Measurements from ENCODE around the gene DYSF. TPM values are rescaled to one million over a fixed set of nuclear protein-coding genes. Genes with fewer than 3 reads are reported as not detected.

DYSF gene
- total RNA-seq, 1 experiment from 2014 or later = not detected

- no peak for DNase-seq (ENCODE audit: low read depth)
- in situ Hi-C loops (cut with HindIII; ENCODE audit: low pct_unique_long_range_greater_than_20kb, low sequenced_read_pairs) = no loop called here
Measured at GRCh38 chr2:71571945-71572344, 118.6 kb downstream of the DYSF start.

GRCh38 chr2:71575966-71576365, 122.6 kb downstream of the DYSF start:
- DNase-seq (ENCODE audit: low read depth) = no peak
- in situ Hi-C loops (cut with HindIII; ENCODE audit: low pct_unique_long_range_greater_than_20kb, low sequenced_read_pairs) = no loop called here

- in situ Hi-C loops (cut with HindIII; ENCODE audit: low pct_unique_long_range_greater_than_20kb, low sequenced_read_pairs) = no loop called here
- no peak for DNase-seq (ENCODE audit: low read depth)
Measured at GRCh38 chr2:71576541-71576940, 123.2 kb downstream of the DYSF start.

DNA sequence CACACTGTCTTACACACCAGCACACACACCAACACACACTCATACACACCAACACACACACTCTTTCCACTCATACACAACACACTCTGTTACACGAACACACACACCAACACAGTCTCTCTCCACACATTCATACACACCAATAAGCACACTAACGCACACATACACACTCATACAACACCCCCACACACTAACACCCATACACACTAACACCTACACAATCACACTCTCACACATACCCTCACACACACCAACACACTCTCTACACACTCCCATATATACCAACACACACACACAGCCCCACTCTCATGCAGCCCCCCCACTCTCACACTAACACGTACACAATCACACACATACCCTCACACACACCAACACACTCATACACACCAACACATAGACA, 123.8 kb downstream of the DYSF start:
- in situ Hi-C loops (cut with HindIII; ENCODE audit: low pct_unique_long_range_greater_than_20kb, low sequenced_read_pairs) = no loop called here
- no peak for DNase-seq (ENCODE audit: low read depth)

- no peak for DNase-seq (ENCODE audit: low read depth)
- in situ Hi-C loops (cut with HindIII; ENCODE audit: low pct_unique_long_range_greater_than_20kb, low sequenced_read_pairs) = no loop called here
Measured at GRCh38 chr2:71578767-71579342, 125.5 kb downstream of the DYSF start.

DNA sequence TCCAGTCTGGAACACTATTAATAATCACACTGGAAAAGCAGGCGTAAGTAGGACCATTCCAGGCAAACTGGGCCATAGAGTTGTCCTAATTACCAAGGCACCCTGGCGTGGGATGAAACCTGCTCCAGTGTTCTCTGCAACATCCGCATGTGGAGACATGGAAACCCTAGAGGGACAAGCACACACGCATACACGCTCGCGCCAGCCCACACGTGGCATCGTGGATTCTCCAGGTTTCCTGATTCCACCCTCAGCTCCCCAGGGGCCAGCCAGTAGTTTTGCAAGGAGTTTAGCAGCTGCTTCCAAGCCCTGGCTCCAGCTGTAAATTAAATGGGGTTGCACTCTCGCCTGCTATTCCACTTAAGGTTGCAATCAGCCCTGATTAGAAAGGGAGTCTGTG, 127.7 kb downstream of the DYSF start:
- no peak for DNase-seq (ENCODE audit: low read depth)
- in situ Hi-C loops (cut with HindIII; ENCODE audit: low pct_unique_long_range_greater_than_20kb, low sequenced_read_pairs) = no loop called here

DNA sequence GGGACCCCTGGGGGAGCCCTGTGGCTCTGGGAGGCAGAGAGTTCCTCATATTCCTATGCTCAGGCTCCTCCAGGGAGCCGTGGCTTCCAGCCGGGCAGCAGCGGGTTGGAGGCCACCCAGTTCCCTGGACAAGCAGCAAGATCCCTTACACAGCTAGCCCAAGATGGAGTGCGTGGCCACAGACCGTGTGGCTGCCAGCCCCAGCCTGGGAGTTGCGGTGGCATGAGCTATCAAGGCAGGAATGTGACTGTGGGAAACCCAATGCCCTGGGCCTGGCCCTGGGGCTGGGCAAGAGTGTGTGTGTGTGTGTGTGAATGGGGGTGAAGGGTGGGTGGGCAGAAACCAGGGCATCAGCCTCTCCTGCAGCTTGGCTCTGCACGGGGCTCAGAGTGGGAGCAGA, 130.5 kb downstream of the DYSF start:
- in situ Hi-C loops (cut with HindIII; ENCODE audit: low pct_unique_long_range_greater_than_20kb, low sequenced_read_pairs) = no loop called here
- no peak for DNase-seq (ENCODE audit: low read depth)

DNA sequence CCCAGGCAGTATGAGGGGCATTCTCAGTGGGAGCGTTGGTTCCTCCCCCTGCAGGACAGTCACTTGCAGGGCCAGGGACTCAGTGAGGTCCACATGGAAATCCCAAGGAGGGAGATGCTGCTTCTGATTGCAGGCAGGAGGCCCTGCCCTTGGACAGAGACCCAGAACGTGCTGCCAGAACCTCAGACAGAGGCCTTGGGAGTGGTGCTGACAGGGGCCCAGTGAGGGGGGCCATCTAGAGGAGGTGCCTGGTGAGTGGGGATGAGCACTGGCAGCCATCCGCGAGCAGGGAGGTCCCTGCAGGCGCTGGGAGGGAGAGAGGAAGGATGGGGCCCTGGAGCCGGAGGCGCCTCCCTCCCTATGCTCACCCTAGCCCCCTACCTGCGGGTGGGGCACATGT, 133.1 kb downstream of the DYSF start:
- in situ Hi-C loops (cut with HindIII; ENCODE audit: low pct_unique_long_range_greater_than_20kb, low sequenced_read_pairs) = no loop called here
- DNase-seq (ENCODE audit: low read depth) = no peak

GRCh38 chr2:71587509-71588073, 134.2 kb downstream of the DYSF start:
- in situ Hi-C loops (cut with HindIII; ENCODE audit: low pct_unique_long_range_greater_than_20kb, low sequenced_read_pairs) = no loop called here
- DNase-seq (ENCODE audit: low read depth) = no peak

DNA sequence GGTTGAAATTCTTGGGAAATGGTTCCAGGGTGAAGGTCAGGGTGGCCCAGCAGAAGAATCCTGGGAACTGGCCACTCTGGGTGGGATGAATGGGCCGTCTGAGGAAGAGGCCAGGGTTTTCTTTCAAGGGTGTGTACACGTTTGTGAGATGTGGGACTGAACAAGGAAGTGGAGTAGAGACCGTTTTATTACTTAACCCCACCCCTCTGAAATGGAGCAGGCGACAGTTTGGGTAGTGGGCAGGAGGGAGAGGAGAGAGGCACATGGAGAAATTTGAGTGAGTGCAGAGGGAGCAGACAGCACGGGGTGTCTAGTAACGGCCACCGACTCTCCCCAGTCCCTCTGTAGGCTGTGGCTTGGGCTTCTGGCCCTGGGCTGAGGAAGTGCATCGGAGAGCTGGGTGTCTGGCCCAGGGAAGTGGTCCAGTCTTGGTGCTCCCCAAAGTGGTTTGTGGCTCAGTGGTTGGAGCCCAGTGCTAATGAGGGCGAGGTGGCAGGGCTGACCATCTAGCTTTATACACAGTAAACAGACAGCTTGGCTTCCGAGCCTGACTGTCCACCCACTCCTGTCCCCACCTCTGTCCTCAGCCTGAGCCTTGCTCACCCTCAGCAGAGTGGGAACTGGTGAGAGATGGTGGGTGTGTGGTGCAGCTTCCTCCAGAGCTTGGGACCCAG, 135.3 kb downstream of the DYSF start:
- DNase-seq (ENCODE audit: low read depth) = no peak
- in situ Hi-C loops (cut with HindIII; ENCODE audit: low pct_unique_long_range_greater_than_20kb, low sequenced_read_pairs) = no loop called here

- in situ Hi-C loops (cut with HindIII; ENCODE audit: low pct_unique_long_range_greater_than_20kb, low sequenced_read_pairs) = no loop called here
- DNase-seq (ENCODE audit: low read depth) = no peak
Measured at GRCh38 chr2:71589763-71590162, 136.4 kb downstream of the DYSF start.

DNA sequence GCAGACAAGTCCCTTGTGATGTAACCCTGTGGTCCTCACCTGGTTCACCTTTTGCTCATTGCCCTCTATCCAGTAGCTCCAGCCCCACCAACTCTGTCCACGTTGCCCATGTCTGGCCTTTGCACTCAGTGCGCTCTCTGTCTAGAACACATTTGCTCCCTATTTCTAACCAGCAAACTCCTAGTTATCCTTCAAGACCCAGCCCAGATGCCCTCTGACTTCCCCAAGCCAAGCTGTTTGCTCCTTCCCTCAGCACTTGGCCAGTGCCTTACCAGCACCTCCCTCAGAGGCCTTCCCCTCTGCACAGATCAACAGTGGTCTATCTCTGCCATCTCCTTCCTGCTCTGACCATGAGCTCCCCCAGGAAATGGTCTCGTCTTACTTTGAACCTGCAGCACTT, 137.7 kb downstream of the DYSF start:
- in situ Hi-C loops (cut with HindIII; ENCODE audit: low pct_unique_long_range_greater_than_20kb, low sequenced_read_pairs) = no loop called here
- no peak for DNase-seq (ENCODE audit: low read depth)

DNA sequence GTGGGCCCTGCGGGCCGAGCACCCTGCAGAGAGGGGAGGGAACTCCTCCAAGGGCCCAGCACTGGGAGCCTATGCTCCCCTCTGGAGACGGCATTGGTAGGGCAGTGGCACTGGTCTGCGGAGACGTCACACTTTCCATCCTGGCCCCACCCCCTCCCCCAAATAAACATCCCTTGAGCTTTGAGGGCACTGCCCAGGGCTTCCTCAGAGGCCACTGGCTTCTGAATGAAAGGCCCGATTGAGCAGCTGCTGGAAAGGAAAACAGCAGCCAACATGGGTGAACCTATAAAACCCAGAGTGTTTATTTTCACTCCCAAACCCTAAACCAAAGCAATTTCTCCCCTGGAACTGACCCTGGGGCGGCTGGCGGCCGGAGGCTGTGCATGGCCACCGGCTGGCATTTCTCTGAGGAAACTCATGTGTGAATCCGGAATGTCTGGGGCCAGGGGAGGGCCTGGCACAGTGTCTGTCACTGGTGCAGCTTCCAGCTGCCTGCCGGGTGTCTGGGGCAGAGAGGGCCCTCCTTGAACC, 138.9 kb downstream of the DYSF start:
- no peak for DNase-seq (ENCODE audit: low read depth)
- in situ Hi-C loops (cut with HindIII; ENCODE audit: low pct_unique_long_range_greater_than_20kb, low sequenced_read_pairs) = no loop called here

GRCh38 chr2:71595569-71595968, 142.2 kb downstream of the DYSF start:
- in situ Hi-C loops (cut with HindIII; ENCODE audit: low pct_unique_long_range_greater_than_20kb, low sequenced_read_pairs) = no loop called here
- no peak for DNase-seq (ENCODE audit: low read depth)

DNA sequence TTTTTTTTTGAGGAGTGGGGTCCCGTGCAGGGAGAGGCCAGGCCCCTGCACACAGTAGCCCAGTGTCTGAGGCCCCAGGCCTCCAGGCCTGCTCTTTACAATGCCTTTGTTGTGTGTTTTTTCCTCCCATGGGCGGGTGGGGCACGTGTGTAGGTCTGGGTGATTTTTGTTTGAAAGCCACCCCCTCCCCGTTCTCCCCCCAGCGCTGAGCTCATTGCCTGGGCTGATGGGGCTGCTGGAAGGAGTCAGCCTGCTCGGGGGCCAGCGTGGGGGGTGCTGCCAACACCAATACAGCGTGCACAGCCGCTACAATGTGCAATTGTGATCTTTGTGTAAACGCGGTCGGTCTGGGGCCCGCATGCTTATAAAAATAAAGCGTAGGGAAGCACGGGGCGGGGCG, 142.7 kb downstream of the DYSF start:
- in situ Hi-C loops (cut with HindIII; ENCODE audit: low pct_unique_long_range_greater_than_20kb, low sequenced_read_pairs) = no loop called here
- DNase-seq (ENCODE audit: low read depth) = no peak

GRCh38 chr2:71597756-71598155, 144.4 kb downstream of the DYSF start:
- DNase-seq (ENCODE audit: low read depth) = no peak
- in situ Hi-C loops (cut with HindIII; ENCODE audit: low pct_unique_long_range_greater_than_20kb, low sequenced_read_pairs) = no loop called here

DNA sequence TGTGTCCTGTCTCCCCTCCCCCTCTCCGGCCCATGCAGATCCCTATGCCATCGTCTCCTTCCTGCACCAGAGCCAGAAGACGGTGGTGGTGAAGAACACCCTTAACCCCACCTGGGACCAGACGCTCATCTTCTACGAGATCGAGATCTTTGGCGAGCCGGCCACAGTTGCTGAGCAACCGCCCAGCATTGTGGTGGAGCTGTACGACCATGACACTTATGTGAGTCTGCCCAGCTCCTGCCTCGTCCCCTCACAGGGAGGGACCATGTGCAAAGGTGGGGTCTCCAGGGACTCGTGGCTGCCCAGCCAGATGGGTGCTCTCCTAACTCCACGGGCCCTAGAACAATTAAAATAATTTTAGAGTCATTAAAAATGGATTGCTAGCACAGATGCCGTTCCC, 145.2 kb downstream of the DYSF start:
- in situ Hi-C loops (cut with HindIII; ENCODE audit: low pct_unique_long_range_greater_than_20kb, low sequenced_read_pairs) = no loop called here

DNA sequence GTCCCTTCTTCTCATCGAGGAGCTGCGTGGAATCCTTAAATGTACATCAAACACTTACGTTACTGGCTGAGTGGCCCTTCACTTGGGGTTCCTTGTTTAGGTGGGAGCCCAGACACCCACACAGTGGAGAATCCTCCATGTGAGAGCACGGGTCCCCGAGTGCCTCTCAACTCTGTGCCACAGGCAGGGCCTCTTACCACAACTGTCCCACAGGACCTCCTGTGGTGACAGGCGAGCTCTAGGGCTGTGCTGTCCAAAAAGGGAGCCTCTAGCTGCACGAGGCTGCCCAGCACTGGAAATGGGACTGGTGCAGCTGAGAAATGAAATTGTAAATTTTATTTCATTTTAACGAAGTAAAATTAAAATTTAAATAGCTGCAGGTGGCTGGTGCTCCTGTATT, 145.7 kb downstream of the DYSF start:
- in situ Hi-C loops (cut with HindIII; ENCODE audit: low pct_unique_long_range_greater_than_20kb, low sequenced_read_pairs) = no loop called here
- no peak for DNase-seq (ENCODE audit: low read depth)

More for the DNA sequence above, 145.2 kb downstream of the DYSF start:
- DNase-seq (ENCODE audit: low read depth) = no peak

DNA sequence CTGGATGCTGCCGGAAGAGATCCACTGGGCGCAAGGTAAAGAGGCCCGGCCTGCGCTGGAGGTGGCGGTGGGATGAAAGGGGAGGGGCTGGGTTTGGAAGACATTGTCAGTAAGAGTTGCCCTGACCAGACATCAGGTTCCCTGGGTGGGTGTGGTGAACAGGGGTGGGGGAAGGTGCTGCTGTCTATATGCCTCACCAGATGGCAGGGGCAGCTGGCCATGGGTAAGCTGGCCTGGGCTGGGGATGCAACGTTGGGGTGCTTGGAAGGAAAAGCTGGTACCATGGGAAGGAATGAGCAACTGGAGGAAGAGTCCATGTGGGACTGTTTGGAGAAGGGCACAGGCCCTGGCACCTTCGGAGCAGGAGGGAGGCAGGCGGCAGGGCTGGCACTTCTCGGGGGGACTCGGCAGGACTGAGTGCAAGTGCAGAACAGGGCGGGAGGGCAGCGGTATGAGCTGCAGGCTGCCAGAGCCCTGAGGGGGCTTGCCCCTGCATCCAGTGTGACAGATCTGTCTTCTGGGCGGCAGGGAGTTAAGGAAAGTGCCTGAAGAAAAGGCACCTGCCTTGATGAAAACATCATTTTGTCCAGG, 146.4 kb downstream of the DYSF start:
- in situ Hi-C loops (cut with HindIII; ENCODE audit: low pct_unique_long_range_greater_than_20kb, low sequenced_read_pairs) = no loop called here
- DNase-seq (ENCODE audit: low read depth) = no peak
